GM21825 (cell line): ENCODE results near the gene KRT26.
A peak's percentile ranks its signal among the peaks of the same experiment; 100 is the strongest.
"Not testable (repeated sequence)": the region's sequence is repeated elsewhere in the genome, so short reads cannot be mapped to it uniquely, and the experiment has no call there.

Experiments
- ATAC-seq: cut with Tn5 transposase; IDR thresholded peaks from one replicate; pipeline ENCODE4 v1.9.1; 2021; ENCODE audit warnings: mild to moderate bottlenecking, moderate library complexity; ENCODE audit not compliant: unreplicated experiment

The KRT26 gene

DNA sequence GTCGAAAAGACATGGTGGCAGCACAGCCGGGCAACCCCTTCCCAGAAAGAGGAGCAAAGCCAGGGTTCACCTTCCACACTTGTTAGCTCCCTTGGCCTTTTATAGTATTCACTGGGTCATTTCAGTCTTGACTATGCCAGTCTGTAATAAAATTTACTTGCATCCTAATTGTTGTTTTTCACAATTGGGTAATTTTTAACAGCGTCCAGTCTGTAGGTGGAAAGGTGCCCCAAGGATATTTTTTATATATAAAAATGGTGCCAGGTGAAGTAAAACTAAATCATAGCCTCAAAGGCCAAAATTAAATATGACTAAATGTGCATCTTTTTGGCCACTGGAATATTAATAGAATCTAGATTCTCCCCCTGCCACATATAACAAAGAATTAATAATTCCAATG lies at the start of gene KRT26:
Gene KRT26, minus strand, starts transcription at position 101 of the 400 bp plus-strand sequence. Its CDS starts 88 bp downstream, at position 13.
- ATAC-seq = no peak

DNA sequence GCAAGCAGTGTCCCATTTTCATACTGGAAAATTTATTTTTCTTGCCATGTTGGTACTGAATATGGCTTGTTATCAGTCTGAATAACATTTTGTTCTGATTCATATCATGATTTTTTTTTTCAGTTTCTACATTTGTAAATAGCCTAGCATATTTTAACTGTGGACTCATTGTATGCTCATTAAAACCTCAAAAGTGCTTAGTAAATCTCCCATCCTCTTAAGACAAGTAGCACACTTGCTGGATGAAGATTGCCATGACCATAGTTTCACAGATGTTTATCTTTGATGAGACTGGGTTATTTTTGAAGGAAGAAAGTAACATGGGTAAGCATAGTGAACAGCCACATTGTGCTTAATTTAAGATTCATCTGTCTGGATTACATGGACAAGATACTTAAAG lies 49.5 kb upstream of the KRT26 start:
- ATAC-seq = no peak

DNA sequence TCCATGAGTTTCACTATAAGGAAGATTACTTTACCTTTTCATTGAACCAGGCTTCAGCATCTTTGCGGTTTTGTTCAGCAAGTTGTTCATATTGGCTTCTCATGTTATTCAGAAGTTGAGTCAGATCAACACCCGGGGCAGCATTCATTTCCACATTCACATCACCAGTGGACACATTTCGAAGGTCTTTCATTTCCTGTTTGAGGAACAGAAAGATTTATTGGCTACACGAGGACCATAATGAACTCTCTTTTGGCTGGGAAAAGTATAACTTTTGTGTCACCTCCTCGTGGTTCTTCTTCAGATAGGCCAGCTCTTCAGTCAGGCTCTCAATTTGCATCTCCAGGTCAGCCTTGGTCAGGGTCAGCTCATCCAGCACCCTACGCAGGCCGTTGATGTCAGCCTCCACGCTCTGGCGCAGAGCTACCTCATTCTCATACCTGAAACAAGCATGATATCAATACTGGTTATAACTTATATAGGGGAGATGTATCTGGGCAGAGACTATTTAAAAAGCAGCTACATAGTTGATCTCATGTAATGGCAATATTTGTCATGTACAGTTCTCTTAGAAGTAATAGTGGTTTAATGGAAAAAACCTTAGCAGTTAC lies 48.3 kb upstream of the KRT26 start:
- no peak for ATAC-seq

DNA sequence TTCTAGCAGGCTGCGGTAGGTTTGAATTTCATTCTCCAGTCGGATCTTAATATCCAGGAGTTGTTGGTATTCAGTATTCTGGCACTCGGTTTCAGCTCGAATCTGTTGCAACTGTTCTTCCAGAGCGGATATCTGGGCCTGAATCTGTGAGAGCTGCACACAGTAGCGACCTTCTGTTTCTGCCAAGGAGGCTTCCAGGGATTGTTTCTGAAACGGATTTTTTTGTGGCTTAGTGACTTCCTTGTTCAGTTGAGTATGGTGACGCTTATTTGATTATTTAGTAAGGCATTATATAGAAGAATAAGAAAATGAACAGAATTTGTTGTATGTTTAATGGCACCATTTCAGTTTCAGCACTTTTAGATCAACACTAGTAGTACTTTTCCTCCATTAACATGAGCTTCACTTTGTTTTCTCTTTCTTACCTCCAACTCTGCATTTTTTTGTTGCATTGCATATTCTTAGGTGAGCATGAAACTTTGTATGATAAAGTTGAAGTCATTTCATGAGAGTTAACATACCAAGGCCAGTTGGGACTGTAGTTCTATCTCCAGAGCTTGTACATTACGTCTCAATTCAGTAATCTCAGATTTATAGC lies 47.6 kb upstream of the KRT26 start:
- ATAC-seq = no peak

DNA sequence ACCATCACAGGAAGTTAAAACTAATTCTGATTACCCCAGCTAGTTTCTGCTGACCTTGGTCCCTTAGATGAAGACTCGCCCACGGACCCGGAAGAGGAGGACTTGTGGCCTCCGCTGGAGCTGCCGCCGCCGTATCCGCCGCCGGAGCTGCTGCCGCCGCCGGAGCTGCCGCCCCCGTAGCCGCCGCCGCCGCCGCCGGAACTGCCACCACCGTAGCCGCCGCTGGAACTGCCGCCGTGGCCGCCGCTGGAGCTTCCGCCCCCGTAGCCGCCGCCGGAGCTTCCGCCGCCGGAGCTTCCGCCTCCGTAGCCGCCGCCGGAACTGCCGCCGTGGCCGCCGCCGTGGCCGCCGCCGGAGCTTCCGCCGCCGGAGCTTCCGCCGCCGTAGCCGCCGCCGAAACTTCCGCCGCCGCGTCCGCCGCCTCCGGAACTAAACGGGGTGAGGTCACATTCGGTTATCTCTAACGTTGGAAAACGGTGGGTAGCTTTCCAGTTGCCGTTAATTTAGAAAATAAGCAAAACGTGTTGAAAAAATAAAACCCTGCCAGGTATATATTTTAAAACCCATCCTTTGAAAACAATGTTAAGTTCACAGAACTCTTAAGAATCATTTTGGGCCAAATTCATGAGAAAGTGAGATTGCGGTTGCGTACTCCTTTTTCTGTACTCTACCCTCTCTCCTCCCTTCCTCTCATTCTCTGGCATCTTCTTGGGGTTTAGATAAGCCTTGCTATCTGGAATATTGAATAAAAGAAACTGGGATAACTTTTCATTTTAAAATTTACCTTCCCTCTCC lies 46.9 kb upstream of the KRT26 start:
- ATAC-seq = peak; percentile 72

GRCh38 chr17:40818343-40818732 lies 46.3 kb upstream of the KRT26 start:
- ATAC-seq = no peak

DNA sequence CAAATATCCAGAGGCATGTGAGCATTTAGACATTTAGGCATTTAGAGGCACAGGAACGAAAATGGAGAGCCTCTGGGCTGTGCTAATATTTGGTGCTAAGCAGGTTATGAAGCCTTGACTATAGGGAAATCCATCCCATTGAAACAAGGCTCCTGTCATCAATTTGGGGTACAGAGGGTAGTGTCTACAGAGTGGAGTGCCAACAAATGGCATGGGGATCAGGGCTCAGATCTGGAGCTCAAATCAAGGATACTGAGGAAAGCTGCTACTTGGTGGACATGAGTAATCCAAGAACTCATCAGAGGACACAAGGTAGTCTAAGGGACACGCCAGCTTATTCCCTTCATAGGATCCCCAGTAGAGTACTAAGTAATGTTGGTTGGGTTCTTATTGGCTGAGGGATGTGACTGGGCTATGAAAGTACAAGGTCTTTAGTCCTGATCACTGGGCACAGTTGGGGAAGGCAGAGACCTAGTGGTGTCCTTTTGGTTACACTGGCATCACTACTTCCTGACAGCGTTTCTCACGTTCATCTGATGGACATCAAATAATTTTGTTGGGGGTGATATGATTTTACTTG lies 45.2 kb upstream of the KRT26 start:
- no peak for ATAC-seq

- no peak for ATAC-seq
Observed at GRCh38 chr17:40816569-40816968, 44.6 kb upstream of the KRT26 start.

DNA sequence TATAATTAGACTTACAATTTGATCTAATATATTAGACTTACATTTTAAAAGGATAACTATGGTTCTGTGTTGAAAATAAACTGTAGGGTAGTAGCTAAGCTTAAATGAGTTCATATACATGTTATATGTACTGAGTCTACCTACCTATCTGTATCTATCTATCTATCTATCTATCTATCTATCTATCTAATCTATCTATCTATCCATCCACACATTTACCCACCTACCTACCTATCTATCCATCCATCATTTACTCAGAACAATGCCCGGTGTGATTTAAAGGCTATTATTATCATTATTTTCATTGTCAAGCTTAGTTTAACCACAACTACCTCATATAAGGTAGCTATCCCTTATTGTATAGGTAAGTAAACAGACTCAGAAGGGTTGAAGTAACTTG lies 43.4 kb upstream of the KRT26 start:
- no peak for ATAC-seq

GRCh38 chr17:40814657-40815056 lies 42.7 kb upstream of the KRT26 start:
- not testable (repeated sequence) for ATAC-seq

- no peak for ATAC-seq
Observed at GRCh38 chr17:40813804-40814203, 41.8 kb upstream of the KRT26 start.

DNA sequence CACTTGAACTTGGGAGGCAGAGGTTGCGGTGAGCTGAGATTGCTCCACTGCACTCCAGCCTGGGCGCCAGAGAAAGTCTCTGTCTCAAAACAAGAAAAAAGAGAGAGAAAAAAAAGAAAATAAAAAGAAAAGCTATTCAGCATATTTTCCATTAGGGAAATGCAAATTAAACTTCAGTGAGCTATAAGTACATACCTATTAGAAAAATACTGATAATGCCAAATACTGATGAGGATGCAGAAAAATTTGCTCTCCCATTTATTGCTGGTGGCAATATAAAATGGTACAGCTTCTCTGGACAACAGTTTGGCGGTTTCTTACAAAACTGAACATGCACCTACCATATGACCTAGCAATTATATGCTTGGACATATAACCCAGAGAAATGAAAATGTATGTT lies 40.6 kb upstream of the KRT26 start:
- no peak for ATAC-seq

DNA sequence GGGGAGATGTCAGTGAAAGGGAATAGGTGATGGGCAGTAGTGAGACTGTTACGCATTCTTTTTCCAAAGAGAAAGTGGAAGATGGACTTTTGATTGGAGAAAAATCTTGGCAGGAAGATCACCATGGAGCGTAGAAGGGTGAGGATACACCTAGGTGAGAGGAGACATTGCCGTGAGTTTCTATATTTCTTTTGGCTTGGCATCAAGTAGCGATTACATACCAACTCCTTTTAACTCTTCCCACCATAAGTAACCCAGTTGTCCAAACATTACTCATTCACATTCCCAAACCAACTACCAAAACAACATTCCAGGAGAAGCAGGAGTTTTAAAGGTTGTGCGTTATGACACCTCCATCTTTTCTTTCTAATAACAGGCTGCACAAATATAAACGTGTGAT lies 38.5 kb upstream of the KRT26 start:
- ATAC-seq = no peak

GRCh38 chr17:40809721-40810421 lies 37.9 kb upstream of the KRT26 start:
- no peak for ATAC-seq

GRCh38 chr17:40806131-40806530 lies 34.1 kb upstream of the KRT26 start:
- no peak for ATAC-seq

DNA sequence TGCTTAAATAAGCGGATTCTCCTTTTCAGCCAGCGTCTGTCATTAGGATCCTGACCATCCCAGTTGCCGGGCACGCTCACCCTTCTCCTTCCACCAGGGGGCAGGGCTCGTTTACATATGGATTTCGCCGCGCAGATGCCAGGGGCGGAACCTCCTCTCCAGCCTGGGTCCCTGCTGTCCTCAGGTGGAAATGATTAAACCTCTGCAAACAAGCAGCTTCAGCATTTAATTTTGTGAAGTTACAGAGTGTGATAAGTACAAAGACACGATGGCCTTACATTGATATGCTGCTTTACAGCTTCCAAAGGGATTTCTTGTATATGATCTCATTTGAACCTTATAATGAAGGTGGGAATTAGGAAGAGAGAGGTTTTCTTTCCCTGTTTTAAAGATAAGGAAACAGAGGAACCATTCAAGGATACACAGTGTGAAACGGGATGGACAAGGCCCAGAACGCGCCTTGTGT lies 31.6 kb upstream of the KRT26 start:
- no peak for ATAC-seq

- ATAC-seq = no peak
Observed at GRCh38 chr17:40801157-40801556, 29.2 kb upstream of the KRT26 start.

DNA sequence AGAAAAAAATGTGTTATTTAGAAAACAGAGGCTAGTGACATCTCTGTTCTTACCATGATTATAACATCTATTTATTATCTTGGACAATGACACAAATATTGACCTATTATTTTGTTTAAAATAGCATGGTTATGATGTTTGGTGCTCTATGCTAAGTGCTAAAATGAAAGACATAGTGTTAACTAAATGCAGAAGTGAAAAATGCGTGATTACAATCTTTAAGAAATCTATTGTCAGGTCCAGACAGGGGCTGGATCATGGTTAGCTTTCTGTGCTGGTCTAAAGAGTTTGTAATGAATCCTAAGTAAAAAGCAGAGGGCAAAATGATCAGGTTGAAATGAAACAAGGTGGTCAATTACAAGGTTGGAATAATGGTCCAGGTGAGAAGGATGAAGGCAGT lies 28.4 kb upstream of the KRT26 start:
- ATAC-seq = no peak

DNA sequence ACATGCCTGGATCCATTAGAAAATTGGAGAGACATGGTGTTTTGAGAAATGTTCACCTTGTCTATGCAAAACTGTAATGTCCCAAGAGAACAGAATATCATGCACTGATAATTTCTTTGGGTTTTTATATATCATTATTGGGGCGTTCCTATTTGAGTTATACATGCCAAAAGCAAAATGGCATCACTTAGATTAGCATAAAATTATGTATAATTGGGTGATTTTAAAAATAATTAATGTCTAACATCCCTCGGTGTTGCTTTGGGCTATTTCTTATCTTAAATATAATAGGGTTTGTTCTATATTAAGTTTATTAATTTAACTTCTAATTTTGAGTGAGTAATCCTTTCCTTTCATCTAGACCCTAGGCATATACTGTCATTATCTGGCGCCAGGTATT lies 27.9 kb upstream of the KRT26 start, which contains the start of gene KRT28:
Gene KRT28, minus strand, starts transcription at position 101 of the 400 bp plus-strand sequence. Its CDS starts 66 bp downstream, at position 35.
- ATAC-seq = no peak

DNA sequence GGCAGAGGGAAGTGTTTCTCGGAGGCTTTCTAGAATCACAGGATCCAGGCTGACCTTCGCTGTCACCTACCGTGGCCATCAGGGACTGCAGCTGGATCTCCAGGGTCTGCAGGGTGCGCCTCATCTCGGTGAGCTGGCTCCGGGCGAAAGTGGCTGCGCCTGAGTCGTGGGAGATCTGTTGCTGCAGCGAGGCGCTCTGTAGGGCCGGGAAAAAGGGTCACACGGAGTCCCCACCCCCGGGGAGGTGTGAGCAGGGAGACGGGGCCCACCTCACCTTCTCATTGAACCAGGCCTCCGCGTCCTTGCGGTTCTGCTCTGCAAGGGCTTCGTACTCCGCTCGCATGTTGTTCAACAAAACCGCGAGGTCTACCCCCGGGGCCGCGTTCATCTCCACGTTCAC lies 24.8 kb upstream of the KRT26 start:
- no peak for ATAC-seq
